Suprapubic skin (tissue), 4 donors: ENCODE data around the gene ADAMTS10.
"Not testable (repeated sequence)": the region's sequence is repeated elsewhere in the genome, so short reads cannot be mapped to it uniquely, and the experiment has no call there.

ENCODE experiments used
- EP300 ChIP-seq: sonication (generic); formaldehyde crosslinking; IDR thresholded peaks from one replicate; pipeline ENCODE4 v1.6.1; 2017; ENCODE audit warnings: antibody characterized with exemption
- POLR2A ChIP-seq, 2 donors: fragments of 450-650 bp; IDR thresholded peaks; one replicate each; pipeline ENCODE4 v1.6.1; 2017; ENCODE audit warnings: antibody characterized with exemption in 2 of 2, mild to moderate bottlenecking in 2 of 2, moderate library complexity in 2 of 2
- POLR2AphosphoS5 ChIP-seq, 3 donors: sonication (generic); formaldehyde crosslinking; IDR thresholded peaks; one replicate each; pipeline ENCODE4 v1.6.1; 2017; ENCODE audit warnings: antibody characterized with exemption in 3 of 3
- TF ChIP-seq, protein P1 (sequence below), 2 donors: fragments of 200-600 bp in 1 of 2; fragments of 450-650 bp in 1 of 2; sonication (generic) in 1 of 2; IDR thresholded peaks; one replicate each; pipeline ENCODE4 v1.5.1; 2016 to 2019; ENCODE audit warnings: antibody characterized with exemption in 2 of 2, mild to moderate bottlenecking in 1 of 2, moderate library complexity in 1 of 2

DNA sequence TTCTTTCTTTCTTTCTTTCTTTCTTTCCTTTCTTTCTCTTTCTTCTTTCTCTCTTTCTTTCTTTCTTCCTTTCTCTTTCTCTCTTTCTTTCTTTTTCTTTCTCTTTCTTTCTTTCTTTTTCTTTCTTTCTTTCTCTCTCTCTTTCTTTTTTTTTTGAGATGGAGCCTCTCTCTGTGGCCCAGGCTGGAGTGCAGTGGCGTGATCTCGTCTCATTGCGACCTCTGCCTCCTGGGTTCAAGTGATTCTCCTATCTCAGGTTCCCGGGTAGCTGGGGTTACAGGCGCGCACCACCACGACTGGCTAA is 35.9 kb downstream of the ADAMTS10 start:
- TF ChIP-seq, protein P1, sequence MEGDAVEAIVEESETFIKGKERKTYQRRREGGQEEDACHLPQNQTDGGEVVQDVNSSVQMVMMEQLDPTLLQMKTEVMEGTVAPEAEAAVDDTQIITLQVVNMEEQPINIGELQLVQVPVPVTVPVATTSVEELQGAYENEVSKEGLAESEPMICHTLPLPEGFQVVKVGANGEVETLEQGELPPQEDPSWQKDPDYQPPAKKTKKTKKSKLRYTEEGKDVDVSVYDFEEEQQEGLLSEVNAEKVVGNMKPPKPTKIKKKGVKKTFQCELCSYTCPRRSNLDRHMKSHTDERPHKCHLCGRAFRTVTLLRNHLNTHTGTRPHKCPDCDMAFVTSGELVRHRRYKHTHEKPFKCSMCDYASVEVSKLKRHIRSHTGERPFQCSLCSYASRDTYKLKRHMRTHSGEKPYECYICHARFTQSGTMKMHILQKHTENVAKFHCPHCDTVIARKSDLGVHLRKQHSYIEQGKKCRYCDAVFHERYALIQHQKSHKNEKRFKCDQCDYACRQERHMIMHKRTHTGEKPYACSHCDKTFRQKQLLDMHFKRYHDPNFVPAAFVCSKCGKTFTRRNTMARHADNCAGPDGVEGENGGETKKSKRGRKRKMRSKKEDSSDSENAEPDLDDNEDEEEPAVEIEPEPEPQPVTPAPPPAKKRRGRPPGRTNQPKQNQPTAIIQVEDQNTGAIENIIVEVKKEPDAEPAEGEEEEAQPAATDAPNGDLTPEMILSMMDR (IDR thresholded peaks at IDR 0.05): not testable (repeated sequence)
- not testable (repeated sequence) for TF ChIP-seq POLR2AphosphoS5 (IDR thresholded peaks at IDR 0.05); POLR2A (IDR thresholded peaks at IDR 0.05); EP300
